ENCODE data around the gene NRG4.
A peak's percentile ranks its signal among the peaks of the same experiment; 100 is the strongest.
"Not testable (repeated sequence)": the region's sequence is repeated elsewhere in the genome, so short reads cannot be mapped to it uniquely, and the experiment has no call there.

NRG4 gene

DNA sequence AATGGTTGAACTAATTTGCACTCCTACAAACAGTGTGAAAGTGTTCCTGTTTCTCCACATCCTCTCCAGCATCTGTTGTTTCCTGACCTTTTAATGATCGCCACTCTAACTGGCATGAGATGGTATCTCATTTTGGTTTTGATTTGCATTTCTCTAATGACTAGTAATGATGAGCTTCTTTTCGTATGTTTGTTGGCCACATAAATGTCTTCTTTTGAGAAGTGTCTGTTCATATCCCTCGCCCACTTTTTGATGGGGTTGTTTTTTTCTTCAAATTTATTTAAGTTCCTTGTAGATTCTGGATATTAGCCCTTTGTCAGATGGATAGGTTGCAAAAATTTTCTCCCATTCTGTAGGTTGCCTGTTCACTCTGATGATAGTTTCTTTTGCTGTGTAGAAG is 101.9 kb downstream of the NRG4 start:
- H3K4me2 ChIP-seq (ENCODE audit: low read length); H3K4ac ChIP-seq (ENCODE audit: low read depth, low read length); H3K56ac ChIP-seq (ENCODE audit: low read length); H4K5ac ChIP-seq (ENCODE audit: low read length); H3K36me3 ChIP-seq (ENCODE audit: control insufficient read depth, insufficient read depth, low read length); H2BK15ac ChIP-seq (replicated peaks; ENCODE audit: low read depth); H3K27ac ChIP-seq (ENCODE audit: low read depth, low read length); H2AK5ac ChIP-seq (ENCODE audit: low read length); H3K4me3 ChIP-seq (ENCODE audit: low read length); H3K23ac ChIP-seq (ENCODE audit: low read length); H3K27me3 ChIP-seq (ENCODE audit: insufficient read depth, low read length, poor library complexity); H2BK120ac ChIP-seq (ENCODE audit: low read depth, low read length); H3K4me1 ChIP-seq (ENCODE audit: control insufficient read depth, low read depth, low read length); DNase-seq; H3K9ac ChIP-seq (ENCODE audit: low read length); H2BK5ac ChIP-seq (ENCODE audit: low read length); H3K18ac ChIP-seq (ENCODE audit: low read length); H4K8ac ChIP-seq (ENCODE audit: low read depth, low read length): not testable (repeated sequence)
- no CpG with 5 or more reads among the region's 3 CpGs for WGBS (ENCODE audit: extremely low coverage, insufficient coverage, low lambda C conversion rate)
- Histone ChIP-seq H3K79me1 (ENCODE audit: low read length) (peaks cover 18% of the 10 kb centered on the region), H3K79me2 (ENCODE audit: control insufficient read depth, insufficient read depth, low read length) (peaks cover 23% of the 10 kb centered on the region)

DNA sequence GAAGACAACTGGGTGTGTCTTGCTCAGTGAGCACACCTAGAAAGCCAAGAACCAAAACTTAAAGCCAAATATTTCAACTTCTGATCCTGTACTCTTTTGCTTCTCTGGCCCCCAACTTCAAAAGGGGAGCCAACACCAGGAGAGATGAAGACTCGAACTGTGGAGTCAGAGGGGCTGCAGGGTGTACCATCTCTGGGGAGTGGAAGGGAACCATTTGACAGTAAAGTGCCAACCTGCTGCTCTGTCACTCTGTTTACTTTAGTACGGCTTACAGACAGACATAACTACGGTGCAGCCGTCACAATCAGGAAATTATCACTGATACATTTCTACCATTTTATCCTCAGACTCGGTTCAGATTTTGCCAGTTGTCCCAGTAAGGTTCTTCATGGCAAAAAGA is 107.0 kb downstream of the NRG4 start:
- no peak overlapping the region for H3K4ac ChIP-seq (ENCODE audit: low read depth, low read length)
- peaks cover 13% of the 10 kb centered on the region for H3K79me1 ChIP-seq (ENCODE audit: low read length)
- H3K27me3 ChIP-seq (ENCODE audit: insufficient read depth, low read length, poor library complexity), result no peaks in the 10 kb centered on the region
- H4K5ac ChIP-seq (ENCODE audit: low read length), result no peak overlapping the region
- H2BK5ac ChIP-seq (ENCODE audit: low read length), result no peak overlapping the region
- H3K9ac ChIP-seq (ENCODE audit: low read length), result peak overlapping the region; percentile 14
- no peak overlapping the region for H3K56ac ChIP-seq (ENCODE audit: low read length)
- H2BK15ac ChIP-seq (replicated peaks; ENCODE audit: low read depth), result no peak overlapping the region
- no CpG with 5 or more reads among the region's 5 CpGs for WGBS (ENCODE audit: extremely low coverage, insufficient coverage, low lambda C conversion rate)
- peaks cover 26% of the 10 kb centered on the region for H3K79me2 ChIP-seq (ENCODE audit: control insufficient read depth, insufficient read depth, low read length)
- H3K4me2 ChIP-seq (ENCODE audit: low read length), result peak overlapping the region; percentile 9
- no peak for DNase-seq
- no peaks in the 10 kb centered on the region for H3K36me3 ChIP-seq (ENCODE audit: control insufficient read depth, insufficient read depth, low read length)
- H2BK120ac ChIP-seq (ENCODE audit: low read depth, low read length), result no peak overlapping the region
- H3K23ac ChIP-seq (ENCODE audit: low read length), result peak overlapping the region; percentile 53
- H3K4me1 ChIP-seq (ENCODE audit: control insufficient read depth, low read depth, low read length), result peaks cover 15% of the 10 kb centered on the region
- H3K4me3 ChIP-seq (ENCODE audit: low read length), result no peak overlapping the region
- H3K18ac ChIP-seq (ENCODE audit: low read length), result no peak overlapping the region
- no peak overlapping the region for H3K27ac ChIP-seq (ENCODE audit: low read depth, low read length)
- H4K8ac ChIP-seq (ENCODE audit: low read depth, low read length), result no peak overlapping the region
- no peak overlapping the region for H2AK5ac ChIP-seq (ENCODE audit: low read length)

DNA sequence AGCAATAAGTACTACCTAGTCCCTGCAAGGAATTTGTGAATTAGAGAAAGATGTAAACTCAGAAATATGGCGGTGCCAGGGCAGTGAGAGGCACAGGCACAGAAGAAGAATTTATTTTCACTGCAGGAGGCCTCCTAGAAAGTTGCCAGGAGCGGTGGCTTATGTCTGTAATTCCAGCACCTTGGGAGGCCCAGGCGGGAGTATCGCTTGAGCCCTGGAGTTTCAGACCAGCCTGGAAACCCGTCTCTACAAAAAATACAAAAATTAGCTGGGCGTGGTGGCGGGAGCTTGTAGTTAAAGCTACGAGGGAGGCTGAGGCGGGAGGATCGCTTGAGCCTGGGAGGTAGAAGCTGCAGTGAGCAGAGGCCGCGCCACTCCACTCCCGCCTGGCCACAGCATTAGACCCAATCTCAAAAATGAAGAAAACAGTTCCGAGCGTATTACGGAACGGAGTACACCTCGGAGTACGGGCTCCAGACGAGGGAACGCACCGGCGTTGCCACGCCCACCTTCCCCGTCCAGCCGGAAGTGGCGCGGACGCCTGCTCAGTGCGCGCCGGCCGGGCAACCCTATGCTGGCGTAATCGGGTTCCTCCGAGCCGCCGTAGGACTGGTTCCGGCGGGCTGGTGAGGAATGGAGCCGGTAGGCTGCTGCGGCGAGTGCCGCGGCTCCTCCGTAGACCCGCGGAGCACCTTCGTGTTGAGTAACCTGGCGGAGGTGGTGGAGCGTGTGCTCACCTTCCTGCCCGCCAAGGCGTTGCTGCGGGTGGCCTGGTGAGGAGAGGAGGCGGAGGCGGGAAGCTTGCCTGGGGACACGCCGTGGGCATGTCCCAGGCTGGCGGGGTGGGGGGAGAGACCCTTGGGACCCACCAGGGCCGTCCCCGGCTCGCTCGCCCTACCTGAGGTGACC is 108.6 kb downstream of the NRG4 start, which contains the start of gene FBXO22:
Gene FBXO22 (plus strand): TSS at position 548 of the 909 bp plus-strand sequence. CDS start 86 bp downstream, at position 634.
- peaks cover 11% of the 10 kb centered on the region for H3K79me1 ChIP-seq (ENCODE audit: low read length)
- H3K79me2 ChIP-seq (ENCODE audit: control insufficient read depth, insufficient read depth, low read length), result peaks cover 21% of the 10 kb centered on the region
- no peak within 1 kb of the TSS for H4K5ac ChIP-seq (ENCODE audit: low read length)
- H3K27me3 ChIP-seq (ENCODE audit: insufficient read depth, low read length, poor library complexity), result no peaks in the 10 kb centered on the region
- no CpG with 5 or more reads among the region's 63 CpGs for WGBS (ENCODE audit: extremely low coverage, insufficient coverage, low lambda C conversion rate)
- H3K4me1 ChIP-seq (ENCODE audit: control insufficient read depth, low read depth, low read length), result peaks cover 15% of the 10 kb centered on the region
- H3K23ac ChIP-seq (ENCODE audit: low read length), result peak within 1 kb of the TSS; percentile 67
- no peak within 1 kb of the TSS for H2AK5ac ChIP-seq (ENCODE audit: low read length)
- peak within 1 kb of the TSS; percentile 96 for H3K9ac ChIP-seq (ENCODE audit: low read length)
- H3K56ac ChIP-seq (ENCODE audit: low read length), result peak within 1 kb of the TSS; percentile 99
- peak within 1 kb of the TSS; percentile 94 for H2BK5ac ChIP-seq (ENCODE audit: low read length)
- no peak within 1 kb of the TSS for H4K8ac ChIP-seq (ENCODE audit: low read depth, low read length)
- H3K36me3 ChIP-seq (ENCODE audit: control insufficient read depth, insufficient read depth, low read length), result no peaks in the 10 kb centered on the region
- H2BK120ac ChIP-seq (ENCODE audit: low read depth, low read length), result no peak within 1 kb of the TSS
- peak within 1 kb of the TSS; percentile 91 for H3K4me3 ChIP-seq (ENCODE audit: low read length)
- no peak within 1 kb of the TSS for H2BK15ac ChIP-seq (replicated peaks; ENCODE audit: low read depth)
- DNase-seq, result peak; percentile 96
- peak within 1 kb of the TSS; percentile 76 for H3K4me2 ChIP-seq (ENCODE audit: low read length)
- peak within 1 kb of the TSS; percentile 72 for H3K27ac ChIP-seq (ENCODE audit: low read depth, low read length)
- peak within 1 kb of the TSS; percentile 64 for H3K4ac ChIP-seq (ENCODE audit: low read depth, low read length)
- H3K18ac ChIP-seq (ENCODE audit: low read length), result peak within 1 kb of the TSS; percentile 78

DNA sequence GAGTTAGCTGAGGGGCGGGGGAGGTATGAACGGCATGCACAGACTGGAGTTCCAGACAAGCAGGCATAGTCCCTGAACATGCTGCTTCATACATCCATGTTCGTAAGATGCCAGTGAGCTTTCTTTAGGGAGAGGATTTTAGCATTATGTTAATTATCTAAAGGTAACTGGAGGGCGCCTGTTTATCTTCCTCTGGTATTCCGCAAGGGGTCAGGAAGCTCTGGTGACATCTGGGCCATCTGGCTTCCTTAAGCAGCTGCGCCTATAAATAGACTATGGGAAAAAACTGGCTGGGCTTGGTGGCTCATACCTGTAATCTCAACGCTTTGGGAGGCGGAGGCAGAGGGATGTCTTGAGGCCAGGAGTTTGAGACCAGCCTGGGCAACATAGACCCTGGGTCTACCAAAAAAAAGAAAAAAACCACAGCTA is 110.1 kb downstream of the NRG4 start:
- no peak overlapping the region for H3K18ac ChIP-seq (ENCODE audit: low read length)
- no peak overlapping the region for H3K4me3 ChIP-seq (ENCODE audit: low read length)
- H3K4me2 ChIP-seq (ENCODE audit: low read length), result no peak overlapping the region
- H3K27ac ChIP-seq (ENCODE audit: low read depth, low read length), result peak overlapping the region; percentile 7
- no peak overlapping the region for H2AK5ac ChIP-seq (ENCODE audit: low read length)
- peak overlapping the region; percentile 48 for H3K9ac ChIP-seq (ENCODE audit: low read length)
- H2BK15ac ChIP-seq (replicated peaks; ENCODE audit: low read depth), result no peak overlapping the region
- H3K56ac ChIP-seq (ENCODE audit: low read length), result peak overlapping the region; percentile 79
- no peaks in the 10 kb centered on the region for H3K27me3 ChIP-seq (ENCODE audit: insufficient read depth, low read length, poor library complexity)
- no peak overlapping the region for H4K5ac ChIP-seq (ENCODE audit: low read length)
- no peak overlapping the region for H4K8ac ChIP-seq (ENCODE audit: low read depth, low read length)
- DNase-seq, result peak; percentile 98
- no peak overlapping the region for H3K4ac ChIP-seq (ENCODE audit: low read depth, low read length)
- peaks cover 15% of the 10 kb centered on the region for H3K4me1 ChIP-seq (ENCODE audit: control insufficient read depth, low read depth, low read length)
- H3K79me1 ChIP-seq (ENCODE audit: low read length), result peaks cover 9% of the 10 kb centered on the region
- H3K23ac ChIP-seq (ENCODE audit: low read length), result no peak overlapping the region
- WGBS (ENCODE audit: extremely low coverage, insufficient coverage, low lambda C conversion rate), result no CpG with 5 or more reads among the region's 8 CpGs
- no peak overlapping the region for H2BK5ac ChIP-seq (ENCODE audit: low read length)
- H3K79me2 ChIP-seq (ENCODE audit: control insufficient read depth, insufficient read depth, low read length), result peaks cover 17% of the 10 kb centered on the region
- H2BK120ac ChIP-seq (ENCODE audit: low read depth, low read length), result no peak overlapping the region
- no peaks in the 10 kb centered on the region for H3K36me3 ChIP-seq (ENCODE audit: control insufficient read depth, insufficient read depth, low read length)

DNA sequence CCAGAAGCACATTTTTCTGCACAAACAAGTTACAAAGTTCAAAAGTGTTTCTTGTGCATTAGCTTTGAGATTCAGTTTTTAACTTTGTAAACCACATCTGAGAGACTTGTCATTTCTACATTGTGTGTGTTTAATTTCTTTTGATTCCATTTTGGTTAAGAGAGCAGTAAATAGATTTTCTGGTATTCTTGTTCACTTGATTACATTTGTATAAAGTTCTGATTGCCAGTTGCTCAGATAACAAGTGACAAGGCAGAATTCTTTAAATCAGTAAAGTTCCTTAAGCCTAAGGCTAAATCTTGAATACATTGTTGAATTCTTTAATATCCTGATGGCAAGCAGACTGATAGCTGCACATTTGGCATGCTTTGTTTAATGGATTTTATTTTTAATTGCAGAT is 111.6 kb downstream of the NRG4 start:
- no peak overlapping the region for H3K18ac ChIP-seq (ENCODE audit: low read length)
- H3K4me3 ChIP-seq (ENCODE audit: low read length), result no peak overlapping the region
- no peak overlapping the region for H3K9ac ChIP-seq (ENCODE audit: low read length)
- no peak overlapping the region for H2AK5ac ChIP-seq (ENCODE audit: low read length)
- H3K27me3 ChIP-seq (ENCODE audit: insufficient read depth, low read length, poor library complexity), result no peaks in the 10 kb centered on the region
- H3K4me2 ChIP-seq (ENCODE audit: low read length), result no peak overlapping the region
- no peak for DNase-seq
- H2BK120ac ChIP-seq (ENCODE audit: low read depth, low read length), result no peak overlapping the region
- H3K56ac ChIP-seq (ENCODE audit: low read length), result no peak overlapping the region
- no peak overlapping the region for H2BK15ac ChIP-seq (replicated peaks; ENCODE audit: low read depth)
- no peak overlapping the region for H4K8ac ChIP-seq (ENCODE audit: low read depth, low read length)
- H3K79me1 ChIP-seq (ENCODE audit: low read length), result peaks cover 6% of the 10 kb centered on the region
- no peak overlapping the region for H3K23ac ChIP-seq (ENCODE audit: low read length)
- no peak overlapping the region for H2BK5ac ChIP-seq (ENCODE audit: low read length)
- H3K27ac ChIP-seq (ENCODE audit: low read depth, low read length), result no peak overlapping the region
- H4K5ac ChIP-seq (ENCODE audit: low read length), result no peak overlapping the region
- peaks cover 9% of the 10 kb centered on the region for H3K79me2 ChIP-seq (ENCODE audit: control insufficient read depth, insufficient read depth, low read length)
- peaks cover 1% of the 10 kb centered on the region for H3K36me3 ChIP-seq (ENCODE audit: control insufficient read depth, insufficient read depth, low read length)
- H3K4ac ChIP-seq (ENCODE audit: low read depth, low read length), result no peak overlapping the region
- peaks cover 15% of the 10 kb centered on the region for H3K4me1 ChIP-seq (ENCODE audit: control insufficient read depth, low read depth, low read length)

Measured in mesendoderm (in vitro differentiated cells).